ENCODE results near the gene IRS1. TPM values are rescaled to one million over a fixed set of nuclear protein-coding genes. Genes with fewer than 3 reads are reported as not detected.
A peak's percentile ranks its signal among the peaks of the same experiment; 100 is the strongest.

Gene IRS1
- total RNA-seq, 1 donor from 2014 or later: 17.8 TPM

- TF ChIP-seq, protein P1, sequence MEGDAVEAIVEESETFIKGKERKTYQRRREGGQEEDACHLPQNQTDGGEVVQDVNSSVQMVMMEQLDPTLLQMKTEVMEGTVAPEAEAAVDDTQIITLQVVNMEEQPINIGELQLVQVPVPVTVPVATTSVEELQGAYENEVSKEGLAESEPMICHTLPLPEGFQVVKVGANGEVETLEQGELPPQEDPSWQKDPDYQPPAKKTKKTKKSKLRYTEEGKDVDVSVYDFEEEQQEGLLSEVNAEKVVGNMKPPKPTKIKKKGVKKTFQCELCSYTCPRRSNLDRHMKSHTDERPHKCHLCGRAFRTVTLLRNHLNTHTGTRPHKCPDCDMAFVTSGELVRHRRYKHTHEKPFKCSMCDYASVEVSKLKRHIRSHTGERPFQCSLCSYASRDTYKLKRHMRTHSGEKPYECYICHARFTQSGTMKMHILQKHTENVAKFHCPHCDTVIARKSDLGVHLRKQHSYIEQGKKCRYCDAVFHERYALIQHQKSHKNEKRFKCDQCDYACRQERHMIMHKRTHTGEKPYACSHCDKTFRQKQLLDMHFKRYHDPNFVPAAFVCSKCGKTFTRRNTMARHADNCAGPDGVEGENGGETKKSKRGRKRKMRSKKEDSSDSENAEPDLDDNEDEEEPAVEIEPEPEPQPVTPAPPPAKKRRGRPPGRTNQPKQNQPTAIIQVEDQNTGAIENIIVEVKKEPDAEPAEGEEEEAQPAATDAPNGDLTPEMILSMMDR (IDR thresholded peaks at IDR 0.05; ENCODE audit: borderline replicate concordance): no peak
- Histone ChIP-seq H3K27ac (replicated peaks) (peak overlapping the region; percentile 95), H3K4me1 (peaks cover 77% of the 10 kb centered on the region), H3K4me3 (no peak overlapping the region), H3K9me3 (replicated peaks) (no peaks in the 10 kb centered on the region), H3K27me3 (ENCODE audit: low read depth) (no peaks in the 10 kb centered on the region), H3K36me3 (no peaks in the 10 kb centered on the region)
- intact Hi-C loops (cut with micrococcal nuclease): loop anchor here (10.0 kb wide), 1 partner anchor 64 kb away; no protein-coding TSS in a partner anchor
- DNase-seq: no peak
Measured at GRCh38 chr2:226788881-226789490, 10.6 kb downstream of the IRS1 start.

DNA sequence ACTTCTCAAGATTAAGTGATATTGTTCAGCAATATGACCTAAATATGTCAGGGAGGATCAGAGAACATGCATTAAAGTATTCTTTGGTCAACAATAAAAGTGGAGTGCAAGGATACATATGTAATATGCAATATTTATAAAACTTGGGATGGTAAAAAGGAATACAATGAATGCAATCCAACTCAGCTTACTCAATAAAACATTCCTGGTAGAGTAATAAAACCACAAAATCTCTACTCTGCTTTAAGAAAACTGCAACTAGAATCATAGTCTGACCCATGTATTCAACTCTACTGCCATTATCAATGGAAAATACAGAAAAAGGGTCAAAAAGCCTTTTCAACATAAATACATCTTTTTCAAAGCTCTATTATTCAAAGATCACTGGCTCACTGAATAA lies 11.6 kb downstream of the IRS1 start:
- Histone ChIP-seq H3K9me3 (replicated peaks) (no peaks in the 10 kb centered on the region), H3K36me3 (no peaks in the 10 kb centered on the region), H3K4me3 (no peak overlapping the region), H3K4me1 (peaks cover 72% of the 10 kb centered on the region), H3K27me3 (ENCODE audit: low read depth) (no peaks in the 10 kb centered on the region), H3K27ac (replicated peaks) (peak overlapping the region; percentile 95)
- intact Hi-C loops (cut with micrococcal nuclease): loop anchor here (10.0 kb wide), 1 partner anchor 63 kb away; no protein-coding TSS in a partner anchor
- TF ChIP-seq, protein P1 (IDR thresholded peaks at IDR 0.05; ENCODE audit: borderline replicate concordance): no peak
- DNase-seq: no peak

DNA sequence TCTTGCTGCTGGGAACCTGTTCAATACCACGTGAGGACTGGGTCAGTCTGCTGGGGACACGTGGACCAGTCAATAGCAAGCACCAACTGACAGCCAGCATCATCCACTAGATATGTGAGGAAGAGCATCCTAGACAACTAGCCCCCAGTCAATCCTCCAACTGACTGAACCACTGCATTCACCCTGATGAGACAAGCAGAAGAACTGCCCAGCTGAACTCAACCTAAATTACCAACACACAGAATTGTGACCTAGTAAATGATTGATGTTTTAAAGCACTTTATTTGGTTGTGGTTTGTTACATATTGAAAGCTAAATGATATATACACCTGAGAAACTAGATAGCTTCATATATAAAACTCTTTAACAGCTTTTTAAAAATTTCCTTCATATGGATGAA lies 15.7 kb downstream of the IRS1 start:
- Histone ChIP-seq H3K4me1 (peaks cover 69% of the 10 kb centered on the region), H3K9me3 (replicated peaks) (no peaks in the 10 kb centered on the region), H3K27ac (replicated peaks) (no peak overlapping the region), H3K36me3 (no peaks in the 10 kb centered on the region), H3K27me3 (ENCODE audit: low read depth) (no peaks in the 10 kb centered on the region), H3K4me3 (no peak overlapping the region)
- no peak for DNase-seq
- intact Hi-C loops (cut with micrococcal nuclease): loop anchor here (10.0 kb wide), 1 partner anchor 59 kb away; no protein-coding TSS in a partner anchor
- TF ChIP-seq, protein P1 (IDR thresholded peaks at IDR 0.05; ENCODE audit: borderline replicate concordance): no peak

DNA sequence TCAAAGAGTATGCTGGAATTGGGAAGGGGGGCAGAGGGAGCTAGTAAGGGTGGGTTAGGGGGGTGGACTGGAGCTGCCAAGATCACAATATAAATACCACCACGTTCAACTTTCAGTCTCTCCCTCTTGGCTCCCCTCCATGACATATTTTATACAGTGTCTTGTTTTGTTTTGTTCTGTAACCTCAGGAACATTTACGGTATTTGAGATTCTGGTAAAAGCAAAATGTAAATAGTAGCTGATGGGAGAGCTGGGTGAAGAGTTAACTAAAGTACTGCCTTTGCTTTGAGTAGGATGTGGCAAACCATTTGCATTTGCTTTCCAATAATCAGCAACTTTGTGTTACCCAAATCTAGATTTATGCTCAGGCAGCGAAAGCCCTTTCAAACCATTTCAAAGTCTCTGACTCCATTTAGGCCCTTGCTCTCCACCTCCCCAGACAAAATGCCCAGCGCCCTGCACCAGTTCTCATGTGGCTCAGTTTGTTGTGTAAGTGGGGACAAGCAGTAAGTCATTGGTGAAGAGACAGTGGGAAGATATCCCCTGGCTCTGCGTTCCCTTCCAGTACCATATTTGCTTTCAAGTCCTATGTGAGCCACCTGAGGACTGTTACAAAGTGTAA lies 17.4 kb downstream of the IRS1 start:
- peak overlapping the region; percentile 59 for H3K27ac ChIP-seq (replicated peaks)
- H3K4me3 ChIP-seq: no peak overlapping the region
- H3K9me3 ChIP-seq (replicated peaks): no peaks in the 10 kb centered on the region
- intact Hi-C loops (cut with micrococcal nuclease): loop anchor here (10.0 kb wide), 1 partner anchor 57 kb away; no protein-coding TSS in a partner anchor
- H3K36me3 ChIP-seq: no peaks in the 10 kb centered on the region
- H3K27me3 ChIP-seq (ENCODE audit: low read depth): no peaks in the 10 kb centered on the region
- peaks cover 55% of the 10 kb centered on the region for H3K4me1 ChIP-seq
- DNase-seq: no peak
- TF ChIP-seq, protein P1 (IDR thresholded peaks at IDR 0.05; ENCODE audit: borderline replicate concordance): no peak

GRCh38 chr2:226780431-226780830 lies 19.2 kb downstream of the IRS1 start:
- TF ChIP-seq, protein P1 (IDR thresholded peaks at IDR 0.05; ENCODE audit: borderline replicate concordance): no peak
- Histone ChIP-seq H3K27ac (replicated peaks) (no peak overlapping the region), H3K36me3 (peaks cover 2% of the 10 kb centered on the region), H3K9me3 (replicated peaks) (peaks cover 2% of the 10 kb centered on the region), H3K4me1 (peaks cover 44% of the 10 kb centered on the region), H3K4me3 (no peak overlapping the region), H3K27me3 (ENCODE audit: low read depth) (no peaks in the 10 kb centered on the region)
- no peak for DNase-seq
- intact Hi-C loops (cut with micrococcal nuclease): loop anchor here (10.0 kb wide), 1 partner anchor 56 kb away; no protein-coding TSS in a partner anchor

Data from left ventricle myocardium inferior (tissue), 1 donor.